PC-3 (cell line): ENCODE data around the gene AARSD1. TPM values are rescaled to one million over a fixed set of nuclear protein-coding genes. Genes with fewer than 3 reads are reported as not detected.

ENCODE experiments used
- ATAC-seq: fragments of 200-7000 bp; cut with Tn5 transposase; 2 replicates; pipeline ENCODE4 v1.9.1; 2020; ENCODE audit warnings: mild to moderate bottlenecking, moderate library complexity
- BruUV-seq: library from RNA; stranded (reverse); fragments of 400-500 nt; replicated peaks from 2 replicates; lab custom pipeline; 2021; lab: Mats Ljungman, UMichigan
- CTCF ChIA-PET: fragments of 300-600 bp; sonication (Branson Sonifier 250); formaldehyde crosslinking; loops from one replicate; lab custom pipeline; 2022; ENCODE audit warnings: antibody characterized with exemption; lab: Charles Lee
- POLR2A ChIA-PET: fragments of 300-600 bp; sonication (Branson Sonifier 250); formaldehyde crosslinking; loops from one replicate; lab custom pipeline; 2022; ENCODE audit warnings: antibody characterized with exemption; ENCODE audit not compliant: unreplicated experiment; lab: Charles Lee
- DNase-seq: peaks from one replicate; pipeline ENCODE4 v3.0.0-alpha.2; 2015
- H2AFZ ChIP-seq: fragments of 300-600 bp; sonication (generic); 2 replicates; pipeline ENCODE4 v1.6.0; 2016; ENCODE audit warnings: antibody characterized with exemption, low read length
- H3F3A ChIP-seq: fragments of 300-600 bp; sonication (generic); one replicate; pipeline ENCODE4 v1.6.0; 2017; ENCODE audit warnings: antibody characterized with exemption, low read length, control low read depth, mild to moderate bottlenecking; ENCODE audit not compliant: unreplicated experiment
- H3K27ac ChIP-seq: fragments of 300-600 bp; sonication (generic); 2 replicates; pipeline ENCODE4 v1.5.1; 2016; ENCODE audit warnings: mild to moderate bottlenecking, low read length
- H3K27me3 ChIP-seq: fragments of 300-600 bp; sonication (generic); 2 replicates; pipeline ENCODE4 v1.6.1; 2016; ENCODE audit warnings: low read length, mixed read lengths
- H3K36me3 ChIP-seq: fragments of 300-600 bp; sonication (generic); 2 replicates; pipeline ENCODE4 v1.6.1; 2016; ENCODE audit warnings: low read depth, mixed run types, low read length, mixed read lengths
- H3K4me1 ChIP-seq: fragments of 300-600 bp; sonication (generic); 2 replicates; pipeline ENCODE4 v1.5.1; 2016; ENCODE audit warnings: low read length; ENCODE audit not compliant: insufficient read depth
- H3K4me2 ChIP-seq: fragments of 300-600 bp; sonication (generic); 2 replicates; pipeline ENCODE4 v1.6.0; 2016; ENCODE audit warnings: low read length
- H3K4me3 ChIP-seq: fragments of 300-600 bp; sonication (generic); 2 replicates; pipeline ENCODE4 v1.5.1; 2016; ENCODE audit warnings: mild to moderate bottlenecking, low read length, mixed read lengths
- H3K79me2 ChIP-seq: fragments of 300-600 bp; sonication (generic); 2 replicates; pipeline ENCODE4 v1.6.1; 2017; ENCODE audit warnings: low read length, mixed read lengths
- H3K9ac ChIP-seq: fragments of 300-600 bp; sonication (generic); 2 replicates; pipeline ENCODE4 v1.6.0; 2016; ENCODE audit warnings: mild to moderate bottlenecking, low read length
- H3K9me2 ChIP-seq: fragments of 300-600 bp; sonication (generic); replicated peaks from 2 replicates; pipeline ENCODE4 v1.6.1; 2016; ENCODE audit warnings: mixed run types, low read length, mixed read lengths
- H3K9me3 ChIP-seq: fragments of 300-600 bp; sonication (generic); 2 replicates; pipeline ENCODE4 v1.6.1; 2016; ENCODE audit warnings: low read length, mixed read lengths
- H4K20me1 ChIP-seq: fragments of 300-600 bp; sonication (generic); 2 replicates; pipeline ENCODE4 v1.6.1; 2016; ENCODE audit warnings: low read length, mixed read lengths
- EZH2 ChIP-seq: fragments of 300-600 bp; sonication (generic); IDR thresholded peaks from one replicate; pipeline ENCODE4 v1.6.1; 2017; ENCODE audit warnings: antibody characterized with exemption, mild to moderate bottlenecking, low read length; ENCODE audit not compliant: unreplicated experiment
- EZH2phosphoT487 ChIP-seq: fragments of 300-600 bp; sonication (generic); IDR thresholded peaks from 2 replicates; pipeline ENCODE4 v1.6.1; 2018; ENCODE audit warnings: mild to moderate bottlenecking, antibody characterized with exemption, low read length, borderline replicate concordance
- intact Hi-C: fragments of 100-400 bp; cut with micrococcal nuclease; formaldehyde crosslinking; loops from 2 replicates; pipeline ENCODE4 v1.9.0; 2023
- total RNA-seq: library from RNA; depleted of rRNA; stranded (reverse); fragments of >200 nt; gene quantifications from 2 replicates; pipeline ENCODE4 v1.2.3, GENCODE V29; 2014
- TF ChIP-seq, protein P1 (sequence below): fragments of 300-600 bp; sonication (generic); conservative IDR thresholded peaks from 2 replicates; pipeline ENCODE4 v1.5.1; 2017; ENCODE audit warnings: antibody characterized with exemption, low read depth, mild to moderate bottlenecking, low read length

Gene AARSD1
- total RNA-seq, 1 experiment from 2014 or later = 32.5 TPM

DNA sequence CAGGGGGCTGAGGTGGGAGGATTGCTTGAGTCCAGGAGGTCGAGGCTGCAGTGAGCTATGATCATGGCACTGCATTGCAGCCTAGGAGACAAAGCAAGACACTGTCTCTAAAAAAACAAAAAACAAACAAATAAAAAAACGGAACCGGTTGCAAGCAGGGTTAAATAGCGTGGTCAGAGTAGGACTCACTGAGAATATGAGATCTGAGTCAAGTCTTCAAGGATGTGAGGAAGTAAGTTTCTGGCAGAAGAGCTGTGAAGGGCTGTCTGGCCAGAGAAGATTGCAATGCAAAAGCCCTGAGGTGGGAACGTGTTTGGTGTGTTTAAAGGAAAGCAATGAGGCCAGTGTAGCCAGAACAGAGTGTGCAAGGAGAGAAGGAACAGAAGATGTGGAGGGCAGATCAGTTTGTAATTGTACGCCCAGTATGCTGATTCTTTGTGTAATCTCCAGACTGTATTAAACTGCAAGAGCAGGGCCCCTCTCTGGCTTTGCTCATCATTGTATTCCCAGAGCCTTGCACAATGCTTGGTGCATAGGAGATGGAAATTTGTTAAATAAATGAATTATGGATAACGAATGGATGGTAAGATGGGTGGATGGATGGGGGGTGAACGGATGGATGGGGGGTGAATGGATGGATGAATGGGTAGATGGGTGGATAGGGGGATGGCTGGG lies 57.3 kb downstream of the AARSD1 start:
- Histone ChIP-seq H3K9ac (no peak overlapping the region), H3K4me3 (no peak overlapping the region), H3K79me2 (no peaks in the 10 kb centered on the region), H3K27me3 (no peaks in the 10 kb centered on the region), H3K4me1 (peaks cover 7% of the 10 kb centered on the region), H4K20me1 (no peaks in the 10 kb centered on the region), H3F3A (no peaks in the 10 kb centered on the region), H3K27ac (no peak overlapping the region), H3K9me2 (no peaks in the 10 kb centered on the region), H3K9me3 (no peaks in the 10 kb centered on the region), H2AFZ (no peak overlapping the region), H3K36me3 (no peaks in the 10 kb centered on the region), H3K4me2 (no peak overlapping the region)
- BruUV-seq = no TSS peak
- peak; percentile 60 for ATAC-seq
- intact Hi-C loops = no loop called here
- no peak for DNase-seq
- CTCF ChIA-PET = no interaction called here
- TF ChIP-seq EZH2phosphoT487 = no peak
- TF ChIP-seq, protein P1, sequence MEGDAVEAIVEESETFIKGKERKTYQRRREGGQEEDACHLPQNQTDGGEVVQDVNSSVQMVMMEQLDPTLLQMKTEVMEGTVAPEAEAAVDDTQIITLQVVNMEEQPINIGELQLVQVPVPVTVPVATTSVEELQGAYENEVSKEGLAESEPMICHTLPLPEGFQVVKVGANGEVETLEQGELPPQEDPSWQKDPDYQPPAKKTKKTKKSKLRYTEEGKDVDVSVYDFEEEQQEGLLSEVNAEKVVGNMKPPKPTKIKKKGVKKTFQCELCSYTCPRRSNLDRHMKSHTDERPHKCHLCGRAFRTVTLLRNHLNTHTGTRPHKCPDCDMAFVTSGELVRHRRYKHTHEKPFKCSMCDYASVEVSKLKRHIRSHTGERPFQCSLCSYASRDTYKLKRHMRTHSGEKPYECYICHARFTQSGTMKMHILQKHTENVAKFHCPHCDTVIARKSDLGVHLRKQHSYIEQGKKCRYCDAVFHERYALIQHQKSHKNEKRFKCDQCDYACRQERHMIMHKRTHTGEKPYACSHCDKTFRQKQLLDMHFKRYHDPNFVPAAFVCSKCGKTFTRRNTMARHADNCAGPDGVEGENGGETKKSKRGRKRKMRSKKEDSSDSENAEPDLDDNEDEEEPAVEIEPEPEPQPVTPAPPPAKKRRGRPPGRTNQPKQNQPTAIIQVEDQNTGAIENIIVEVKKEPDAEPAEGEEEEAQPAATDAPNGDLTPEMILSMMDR = no peak
- TF ChIP-seq EZH2 = no peak
- POLR2A ChIA-PET = no interaction called here

GRCh38 chr17:42904110-42904469 lies 60.2 kb downstream of the AARSD1 start:
- ChIA-PET CTCF (no interaction called here), POLR2A (no interaction called here)
- BruUV-seq = no TSS peak
- Histone ChIP-seq H3K36me3 (no peaks in the 10 kb centered on the region), H3K4me3 (no peak overlapping the region), H4K20me1 (no peaks in the 10 kb centered on the region), H2AFZ (no peak overlapping the region), H3K79me2 (no peaks in the 10 kb centered on the region), H3F3A (no peaks in the 10 kb centered on the region), H3K27me3 (no peaks in the 10 kb centered on the region), H3K9me3 (no peaks in the 10 kb centered on the region), H3K27ac (no peak overlapping the region), H3K9me2 (no peaks in the 10 kb centered on the region), H3K4me1 (peaks cover 1% of the 10 kb centered on the region), H3K9ac (no peak overlapping the region), H3K4me2 (no peak overlapping the region)
- intact Hi-C loops = no loop called here
- TF ChIP-seq, protein P1 = no peak
- TF ChIP-seq EZH2phosphoT487 (no peak), EZH2 (no peak)
- DNase-seq = no peak
- no peak for ATAC-seq

DNA sequence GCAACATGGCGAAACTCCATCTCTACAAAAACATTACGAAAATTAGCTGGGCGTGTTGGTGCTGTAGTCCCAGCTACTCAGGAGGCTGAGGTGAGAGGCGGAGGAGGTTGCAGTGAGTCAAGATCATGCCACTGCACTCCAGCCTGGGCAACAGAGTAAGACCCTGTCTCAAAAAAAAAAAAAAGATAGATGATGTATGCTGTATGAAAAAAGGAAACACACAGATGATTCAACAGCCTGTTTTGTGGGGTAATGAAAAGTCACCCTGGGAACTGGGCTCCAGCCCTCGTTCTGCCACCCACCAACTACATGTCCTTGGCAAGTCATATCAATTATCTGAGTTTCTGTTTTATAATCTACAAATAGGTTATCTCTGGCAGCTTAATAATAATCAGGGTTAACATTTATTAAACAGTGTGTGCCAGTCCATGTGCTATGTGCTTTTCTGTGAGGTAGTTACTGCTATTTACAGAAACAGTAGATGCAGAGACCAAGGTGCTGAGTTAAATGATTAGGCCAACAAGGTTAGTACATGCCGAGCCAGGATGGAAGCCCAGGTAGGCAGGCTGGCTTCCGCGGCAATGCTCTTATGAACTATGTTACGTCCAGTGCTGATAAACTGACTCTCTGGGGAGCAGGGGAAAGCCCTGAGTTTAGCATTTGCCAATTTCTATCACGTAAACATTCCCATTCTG lies 62.6 kb downstream of the AARSD1 start:
- no peaks in the 10 kb centered on the region for H3K79me2 ChIP-seq
- H3K9me2 ChIP-seq = no peaks in the 10 kb centered on the region
- intact Hi-C loops = no loop called here
- H3K27me3 ChIP-seq = no peaks in the 10 kb centered on the region
- no peak overlapping the region for H3K4me3 ChIP-seq
- no peak overlapping the region for H3K9ac ChIP-seq
- H3K4me1 ChIP-seq = no peaks in the 10 kb centered on the region
- no peaks in the 10 kb centered on the region for H3F3A ChIP-seq
- DNase-seq = no peak
- POLR2A ChIA-PET = no interaction called here
- no peak overlapping the region for H3K27ac ChIP-seq
- no peaks in the 10 kb centered on the region for H4K20me1 ChIP-seq
- no peak for ATAC-seq
- H3K4me2 ChIP-seq = no peak overlapping the region
- no peak overlapping the region for H2AFZ ChIP-seq
- no TSS peak for BruUV-seq
- no peaks in the 10 kb centered on the region for H3K9me3 ChIP-seq
- CTCF ChIA-PET = no interaction called here
- no peaks in the 10 kb centered on the region for H3K36me3 ChIP-seq
- TF ChIP-seq EZH2phosphoT487 = no peak
- no peak for TF ChIP-seq EZH2
- TF ChIP-seq, protein P1 = no peak
